GM23338 (cell line): Measurements from ENCODE around the gene GM2A. TPM values are rescaled to one million over a fixed set of nuclear protein-coding genes. Genes with fewer than 3 reads are reported as not detected.

Experiments
- ATAC-seq: fragments of 200-7000 bp; cut with Tn5 transposase; 3 replicates; pipeline ENCODE4 v1.9.1; 2020
- DNase-seq: peaks from one replicate; pipeline ENCODE4 v3.0.0-alpha.2; 2015; ENCODE audit warnings: low spot score
- H2AFZ ChIP-seq: fragments of 200-600 bp; sonication (generic); 2 replicates; pipeline ENCODE4 v1.8.0; 2016; ENCODE audit warnings: antibody characterized with exemption, mild to moderate bottlenecking, moderate library complexity
- H3F3A ChIP-seq: fragments of 200-600 bp; sonication (generic); replicated peaks from 2 replicates; pipeline ENCODE4 v1.8.0; 2017; ENCODE audit warnings: antibody characterized with exemption, mixed run types, low read depth
- H3K27ac ChIP-seq: fragments of 200-600 bp; sonication (generic); 2 replicates; pipeline ENCODE4 v1.6.1; 2016; ENCODE audit warnings: low read depth
- H3K27me3 ChIP-seq: fragments of 200-600 bp; sonication (generic); 2 replicates; pipeline ENCODE4 v1.8.0; 2016; ENCODE audit warnings: mild to moderate bottlenecking, mixed run types, moderate library complexity; ENCODE audit not compliant: insufficient read depth
- H3K36me3 ChIP-seq: fragments of 200-600 bp; sonication (generic); 2 replicates; pipeline ENCODE4 v1.8.0; 2016; ENCODE audit warnings: mild to moderate bottlenecking; ENCODE audit not compliant: insufficient read depth
- H3K4me1 ChIP-seq: fragments of 200-600 bp; sonication (generic); 2 replicates; pipeline ENCODE4 v1.8.0; 2016; ENCODE audit warnings: mild to moderate bottlenecking, moderate library complexity; ENCODE audit not compliant: insufficient read depth
- H3K4me2 ChIP-seq: fragments of 200-600 bp; sonication (generic); 2 replicates; pipeline ENCODE4 v1.7.1; 2017; ENCODE audit warnings: mixed run types
- H3K4me3 ChIP-seq: fragments of 200-600 bp; sonication (generic); 2 replicates; pipeline ENCODE4 v1.6.1; 2016; ENCODE audit warnings: mixed run types
- H3K79me2 ChIP-seq: fragments of 200-600 bp; sonication (generic); replicated peaks from 2 replicates; pipeline ENCODE4 v1.8.0; 2017; ENCODE audit warnings: mild to moderate bottlenecking; ENCODE audit not compliant: insufficient read depth
- H3K9me2 ChIP-seq: fragments of 200-600 bp; sonication (generic); 2 replicates; pipeline ENCODE4 v1.8.0; 2017; ENCODE audit not compliant: insufficient read depth
- H4K20me1 ChIP-seq: fragments of 200-600 bp; sonication (generic); replicated peaks from 2 replicates; pipeline ENCODE4 v1.8.0; 2017; ENCODE audit warnings: mild to moderate bottlenecking; ENCODE audit not compliant: insufficient read depth
- H3K27ac Mint-ChIP-seq: 2 replicates; pipeline ENCODE4 v1.8.0; 2020; ENCODE audit warnings: inconsistent platforms, mild to moderate bottlenecking, moderate library complexity, mixed read lengths
- H3K27me3 Mint-ChIP-seq: 3 replicates; pipeline ENCODE4 v1.8.0; 2022; ENCODE audit warnings: low read depth, mild to moderate bottlenecking, moderate library complexity, mixed read lengths, inconsistent platforms; ENCODE audit not compliant: insufficient read depth, poor library complexity
- H3K36me3 Mint-ChIP-seq: 3 replicates; pipeline ENCODE4 v1.8.0; 2021; ENCODE audit warnings: low read depth, mild to moderate bottlenecking, inconsistent platforms, moderate library complexity, mixed read lengths
- H3K4me1 Mint-ChIP-seq: 3 replicates; pipeline ENCODE4 v1.8.0; 2020; ENCODE audit warnings: mild to moderate bottlenecking, inconsistent platforms, mixed read lengths
- H3K4me3 Mint-ChIP-seq: 3 replicates; pipeline ENCODE4 v1.8.0; 2021; ENCODE audit warnings: moderate library complexity, mild to moderate bottlenecking, inconsistent platforms, mixed read lengths
- H3K9me3 Mint-ChIP-seq: 3 replicates; pipeline ENCODE4 v1.8.0; 2020; ENCODE audit warnings: moderate library complexity, mild to moderate bottlenecking, inconsistent platforms, mixed read lengths
- CREB1 ChIP-seq: fragments of 250-450 bp; sonication (Bioruptor Pico); IDR thresholded peaks from 2 replicates; pipeline ENCODE4 v1.5.0; 2020; ENCODE audit warnings: low read depth, mild to moderate bottlenecking, moderate library complexity
- EZH2 ChIP-seq: fragments of 200-600 bp; sonication (generic); IDR thresholded peaks from one replicate; pipeline ENCODE4 v1.8.0; 2017; ENCODE audit warnings: antibody characterized with exemption, mild to moderate bottlenecking, low read depth; ENCODE audit not compliant: unreplicated experiment
- EZH2phosphoT487 ChIP-seq: fragments of 200-600 bp; sonication (generic); IDR thresholded peaks from one replicate; pipeline ENCODE4 v1.8.1; 2018; ENCODE audit warnings: antibody characterized with exemption; ENCODE audit not compliant: unreplicated experiment
- JUNB ChIP-seq: IDR thresholded peaks from one replicate; pipeline ENCODE4 v1.6.1; 2016; ENCODE audit warnings: antibody characterized with exemption; ENCODE audit not compliant: unreplicated experiment
- NANOG ChIP-seq: IDR thresholded peaks from 2 replicates; pipeline ENCODE4 v1.6.1; 2016; ENCODE audit warnings: antibody characterized with exemption, borderline replicate concordance
- POLR2AphosphoS5 ChIP-seq: IDR thresholded peaks from 2 replicates; pipeline ENCODE4 v1.6.1; 2016; ENCODE audit warnings: antibody characterized with exemption, low read depth
- STAT1 ChIP-seq: IDR thresholded peaks from one replicate; pipeline ENCODE4 v1.6.1; 2016; ENCODE audit warnings: antibody characterized with exemption; ENCODE audit not compliant: unreplicated experiment
- ZNF114 ChIP-seq: fragments of 250-450 bp; sonication (Bioruptor Pico); IDR thresholded peaks from 2 replicates; pipeline ENCODE4 v1.5.0; 2020; ENCODE audit warnings: mild to moderate bottlenecking, moderate library complexity
- ZNF331 ChIP-seq: fragments of 250-450 bp; sonication (Bioruptor Pico); IDR thresholded peaks from 2 replicates; pipeline ENCODE4 v1.5.0; 2020; ENCODE audit warnings: low read depth, mild to moderate bottlenecking, moderate library complexity
- polyA plus RNA-seq: library from polyadenylated mRNA; unstranded; fragments of >200 nt; fragmentation: Nextera tagmentation; extraction: Ambion mirVana; gene quantifications from 2 replicates; pipeline ENCODE4 v1.2.1, GENCODE V29; 2016
- total RNA-seq: library from RNA; depleted of rRNA; stranded (reverse); fragments of >200 nt; shearing (Covaris generic); gene quantifications from 2 replicates; pipeline ENCODE4 v1.2.3, GENCODE V29; 2014
- TF ChIP-seq, protein P1 (sequence below): IDR thresholded peaks from one replicate; pipeline ENCODE4 v1.6.1; 2018; ENCODE audit warnings: antibody characterized with exemption; ENCODE audit not compliant: unreplicated experiment
- TF ChIP-seq, protein P2 (sequence below): IDR thresholded peaks from 2 replicates; pipeline ENCODE4 v1.6.1; 2016; ENCODE audit warnings: antibody characterized with exemption
- TF ChIP-seq, protein P3 (sequence below): fragments of 250-450 bp; sonication (Bioruptor Pico); IDR thresholded peaks from 2 replicates; pipeline ENCODE4 v1.5.0; 2020; ENCODE audit warnings: mild to moderate bottlenecking, moderate library complexity
- TF ChIP-seq, protein P4 (sequence below), 2 experiments: fragments of 200-600 bp in 1 of 2; sonication (generic) in 1 of 2; conservative IDR thresholded peaks; 2 replicates each; pipeline versions ENCODE4 v1.5.1 to v1.6.1; 2016 to 2017; ENCODE audit warnings: antibody characterized with exemption in 2 of 2, low read depth in 2 of 2, mild to moderate bottlenecking in 2 of 2, moderate library complexity in 1 of 2

GM2A gene
- total and polyA plus RNA-seq, 2 experiments from 2014 or later, result 9.8 to 27.8 TPM

DNA sequence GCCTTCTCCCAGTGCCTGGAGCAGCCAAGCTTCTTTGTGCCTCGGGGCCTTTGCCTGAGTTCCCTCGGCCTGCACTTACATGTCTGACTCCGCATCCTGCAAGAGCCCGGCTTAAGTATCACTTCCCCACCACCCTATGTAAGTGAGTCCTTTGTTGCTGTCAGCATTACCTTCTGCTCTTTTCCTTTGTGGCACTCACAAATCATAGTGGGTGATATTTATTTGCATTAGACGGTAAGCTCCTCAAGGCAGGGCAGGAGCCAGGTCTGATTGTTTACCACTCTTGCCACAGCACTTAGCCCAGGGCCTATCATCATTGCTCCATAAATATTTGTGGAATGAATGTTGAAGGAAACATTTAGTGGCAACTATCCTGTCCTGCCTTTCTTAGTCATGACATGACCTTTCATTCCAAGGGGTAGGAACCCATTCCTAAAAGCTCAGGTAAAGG is 4.8 kb downstream of the GM2A start:
- no peaks in the 10 kb centered on the region for H3K9me2 ChIP-seq
- peaks cover 21% of the 10 kb centered on the region for H3K79me2 ChIP-seq
- TF ChIP-seq EZH2phosphoT487, result no peak
- TF ChIP-seq, protein P1, sequence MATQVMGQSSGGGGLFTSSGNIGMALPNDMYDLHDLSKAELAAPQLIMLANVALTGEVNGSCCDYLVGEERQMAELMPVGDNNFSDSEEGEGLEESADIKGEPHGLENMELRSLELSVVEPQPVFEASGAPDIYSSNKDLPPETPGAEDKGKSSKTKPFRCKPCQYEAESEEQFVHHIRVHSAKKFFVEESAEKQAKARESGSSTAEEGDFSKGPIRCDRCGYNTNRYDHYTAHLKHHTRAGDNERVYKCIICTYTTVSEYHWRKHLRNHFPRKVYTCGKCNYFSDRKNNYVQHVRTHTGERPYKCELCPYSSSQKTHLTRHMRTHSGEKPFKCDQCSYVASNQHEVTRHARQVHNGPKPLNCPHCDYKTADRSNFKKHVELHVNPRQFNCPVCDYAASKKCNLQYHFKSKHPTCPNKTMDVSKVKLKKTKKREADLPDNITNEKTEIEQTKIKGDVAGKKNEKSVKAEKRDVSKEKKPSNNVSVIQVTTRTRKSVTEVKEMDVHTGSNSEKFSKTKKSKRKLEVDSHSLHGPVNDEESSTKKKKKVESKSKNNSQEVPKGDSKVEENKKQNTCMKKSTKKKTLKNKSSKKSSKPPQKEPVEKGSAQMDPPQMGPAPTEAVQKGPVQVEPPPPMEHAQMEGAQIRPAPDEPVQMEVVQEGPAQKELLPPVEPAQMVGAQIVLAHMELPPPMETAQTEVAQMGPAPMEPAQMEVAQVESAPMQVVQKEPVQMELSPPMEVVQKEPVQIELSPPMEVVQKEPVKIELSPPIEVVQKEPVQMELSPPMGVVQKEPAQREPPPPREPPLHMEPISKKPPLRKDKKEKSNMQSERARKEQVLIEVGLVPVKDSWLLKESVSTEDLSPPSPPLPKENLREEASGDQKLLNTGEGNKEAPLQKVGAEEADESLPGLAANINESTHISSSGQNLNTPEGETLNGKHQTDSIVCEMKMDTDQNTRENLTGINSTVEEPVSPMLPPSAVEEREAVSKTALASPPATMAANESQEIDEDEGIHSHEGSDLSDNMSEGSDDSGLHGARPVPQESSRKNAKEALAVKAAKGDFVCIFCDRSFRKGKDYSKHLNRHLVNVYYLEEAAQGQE, result no peak
- TF ChIP-seq, protein P2, sequence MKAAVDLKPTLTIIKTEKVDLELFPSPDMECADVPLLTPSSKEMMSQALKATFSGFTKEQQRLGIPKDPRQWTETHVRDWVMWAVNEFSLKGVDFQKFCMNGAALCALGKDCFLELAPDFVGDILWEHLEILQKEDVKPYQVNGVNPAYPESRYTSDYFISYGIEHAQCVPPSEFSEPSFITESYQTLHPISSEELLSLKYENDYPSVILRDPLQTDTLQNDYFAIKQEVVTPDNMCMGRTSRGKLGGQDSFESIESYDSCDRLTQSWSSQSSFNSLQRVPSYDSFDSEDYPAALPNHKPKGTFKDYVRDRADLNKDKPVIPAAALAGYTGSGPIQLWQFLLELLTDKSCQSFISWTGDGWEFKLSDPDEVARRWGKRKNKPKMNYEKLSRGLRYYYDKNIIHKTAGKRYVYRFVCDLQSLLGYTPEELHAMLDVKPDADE, result no peak
- TF ChIP-seq, protein P3, sequence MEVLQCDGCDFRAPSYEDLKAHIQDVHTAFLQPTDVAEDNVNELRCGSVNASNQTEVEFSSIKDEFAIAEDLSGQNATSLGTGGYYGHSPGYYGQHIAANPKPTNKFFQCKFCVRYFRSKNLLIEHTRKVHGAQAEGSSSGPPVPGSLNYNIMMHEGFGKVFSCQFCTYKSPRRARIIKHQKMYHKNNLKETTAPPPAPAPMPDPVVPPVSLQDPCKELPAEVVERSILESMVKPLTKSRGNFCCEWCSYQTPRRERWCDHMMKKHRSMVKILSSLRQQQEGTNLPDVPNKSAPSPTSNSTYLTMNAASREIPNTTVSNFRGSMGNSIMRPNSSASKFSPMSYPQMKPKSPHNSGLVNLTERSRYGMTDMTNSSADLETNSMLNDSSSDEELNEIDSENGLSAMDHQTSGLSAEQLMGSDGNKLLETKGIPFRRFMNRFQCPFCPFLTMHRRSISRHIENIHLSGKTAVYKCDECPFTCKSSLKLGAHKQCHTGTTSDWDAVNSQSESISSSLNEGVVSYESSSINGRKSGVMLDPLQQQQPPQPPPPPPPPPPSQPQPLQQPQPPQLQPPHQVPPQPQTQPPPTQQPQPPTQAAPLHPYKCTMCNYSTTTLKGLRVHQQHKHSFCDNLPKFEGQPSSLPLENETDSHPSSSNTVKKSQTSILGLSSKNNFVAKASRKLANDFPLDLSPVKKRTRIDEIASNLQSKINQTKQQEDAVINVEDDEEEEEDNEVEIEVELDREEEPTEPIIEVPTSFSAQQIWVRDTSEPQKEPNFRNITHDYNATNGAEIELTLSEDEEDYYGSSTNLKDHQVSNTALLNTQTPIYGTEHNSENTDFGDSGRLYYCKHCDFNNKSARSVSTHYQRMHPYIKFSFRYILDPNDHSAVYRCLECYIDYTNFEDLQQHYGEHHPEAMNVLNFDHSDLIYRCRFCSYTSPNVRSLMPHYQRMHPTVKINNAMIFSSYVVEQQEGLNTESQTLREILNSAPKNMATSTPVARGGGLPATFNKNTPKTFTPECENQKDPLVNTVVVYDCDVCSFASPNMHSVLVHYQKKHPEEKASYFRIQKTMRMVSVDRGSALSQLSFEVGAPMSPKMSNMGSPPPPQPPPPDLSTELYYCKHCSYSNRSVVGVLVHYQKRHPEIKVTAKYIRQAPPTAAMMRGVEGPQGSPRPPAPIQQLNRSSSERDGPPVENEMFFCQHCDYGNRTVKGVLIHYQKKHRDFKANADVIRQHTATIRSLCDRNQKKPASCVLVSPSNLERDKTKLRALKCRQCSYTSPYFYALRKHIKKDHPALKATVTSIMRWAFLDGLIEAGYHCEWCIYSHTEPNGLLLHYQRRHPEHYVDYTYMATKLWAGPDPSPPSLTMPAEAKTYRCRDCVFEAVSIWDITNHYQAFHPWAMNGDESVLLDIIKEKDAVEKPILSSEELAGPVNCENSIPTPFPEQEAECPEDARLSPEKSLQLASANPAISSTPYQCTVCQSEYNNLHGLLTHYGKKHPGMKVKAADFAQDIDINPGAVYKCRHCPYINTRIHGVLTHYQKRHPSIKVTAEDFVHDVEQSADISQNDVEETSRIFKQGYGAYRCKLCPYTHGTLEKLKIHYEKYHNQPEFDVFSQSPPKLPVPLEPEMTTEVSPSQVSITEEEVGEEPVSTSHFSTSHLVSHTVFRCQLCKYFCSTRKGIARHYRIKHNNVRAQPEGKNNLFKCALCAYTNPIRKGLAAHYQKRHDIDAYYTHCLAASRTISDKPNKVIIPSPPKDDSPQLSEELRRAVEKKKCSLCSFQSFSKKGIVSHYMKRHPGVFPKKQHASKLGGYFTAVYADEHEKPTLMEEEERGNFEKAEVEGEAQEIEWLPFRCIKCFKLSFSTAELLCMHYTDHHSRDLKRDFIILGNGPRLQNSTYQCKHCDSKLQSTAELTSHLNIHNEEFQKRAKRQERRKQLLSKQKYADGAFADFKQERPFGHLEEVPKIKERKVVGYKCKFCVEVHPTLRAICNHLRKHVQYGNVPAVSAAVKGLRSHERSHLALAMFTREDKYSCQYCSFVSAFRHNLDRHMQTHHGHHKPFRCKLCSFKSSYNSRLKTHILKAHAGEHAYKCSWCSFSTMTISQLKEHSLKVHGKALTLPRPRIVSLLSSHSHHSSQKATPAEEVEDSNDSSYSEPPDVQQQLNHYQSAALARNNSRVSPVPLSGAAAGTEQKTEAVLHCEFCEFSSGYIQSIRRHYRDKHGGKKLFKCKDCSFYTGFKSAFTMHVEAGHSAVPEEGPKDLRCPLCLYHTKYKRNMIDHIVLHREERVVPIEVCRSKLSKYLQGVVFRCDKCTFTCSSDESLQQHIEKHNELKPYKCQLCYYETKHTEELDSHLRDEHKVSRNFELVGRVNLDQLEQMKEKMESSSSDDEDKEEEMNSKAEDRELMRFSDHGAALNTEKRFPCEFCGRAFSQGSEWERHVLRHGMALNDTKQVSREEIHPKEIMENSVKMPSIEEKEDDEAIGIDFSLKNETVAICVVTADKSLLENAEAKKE (CRISPR knock-in tag), result no peak
- TF ChIP-seq ZNF114 (CRISPR knock-in tag), result no peak
- TF ChIP-seq POLR2AphosphoS5, result no peak
- no peak for TF ChIP-seq EZH2
- no peak for TF ChIP-seq ZNF331
- TF ChIP-seq, protein P4, sequence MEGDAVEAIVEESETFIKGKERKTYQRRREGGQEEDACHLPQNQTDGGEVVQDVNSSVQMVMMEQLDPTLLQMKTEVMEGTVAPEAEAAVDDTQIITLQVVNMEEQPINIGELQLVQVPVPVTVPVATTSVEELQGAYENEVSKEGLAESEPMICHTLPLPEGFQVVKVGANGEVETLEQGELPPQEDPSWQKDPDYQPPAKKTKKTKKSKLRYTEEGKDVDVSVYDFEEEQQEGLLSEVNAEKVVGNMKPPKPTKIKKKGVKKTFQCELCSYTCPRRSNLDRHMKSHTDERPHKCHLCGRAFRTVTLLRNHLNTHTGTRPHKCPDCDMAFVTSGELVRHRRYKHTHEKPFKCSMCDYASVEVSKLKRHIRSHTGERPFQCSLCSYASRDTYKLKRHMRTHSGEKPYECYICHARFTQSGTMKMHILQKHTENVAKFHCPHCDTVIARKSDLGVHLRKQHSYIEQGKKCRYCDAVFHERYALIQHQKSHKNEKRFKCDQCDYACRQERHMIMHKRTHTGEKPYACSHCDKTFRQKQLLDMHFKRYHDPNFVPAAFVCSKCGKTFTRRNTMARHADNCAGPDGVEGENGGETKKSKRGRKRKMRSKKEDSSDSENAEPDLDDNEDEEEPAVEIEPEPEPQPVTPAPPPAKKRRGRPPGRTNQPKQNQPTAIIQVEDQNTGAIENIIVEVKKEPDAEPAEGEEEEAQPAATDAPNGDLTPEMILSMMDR (conservative IDR thresholded peaks at IDR 0.05; ENCODE audit: low read depth in 2 of 2), result no peak
- no peak for TF ChIP-seq STAT1
- TF ChIP-seq NANOG, result no peak
- no peak for TF ChIP-seq JUNB
- no peak for TF ChIP-seq CREB1 (CRISPR knock-in tag)
- H4K20me1 ChIP-seq, result no peaks in the 10 kb centered on the region
- no peak overlapping the region for H3K4me2 ChIP-seq
- peaks cover 22% of the 10 kb centered on the region for H3K4me1 Mint-ChIP-seq
- peaks cover 9% of the 10 kb centered on the region for H3K4me1 ChIP-seq
- no peak overlapping the region for H3K4me3 Mint-ChIP-seq
- H3K27ac Mint-ChIP-seq, result peak overlapping the region; percentile 40; the same call in 1 of the 2 replicates
- H3K27me3 ChIP-seq, result no peaks in the 10 kb centered on the region
- no peak overlapping the region for H2AFZ ChIP-seq
- H3K36me3 Mint-ChIP-seq, result no peaks in the 10 kb centered on the region; the same call in 2 of the 3 replicates
- no peak overlapping the region for H3K4me3 ChIP-seq
- no peaks in the 10 kb centered on the region for H3K36me3 ChIP-seq
- H3K9me3 Mint-ChIP-seq, result no peaks in the 10 kb centered on the region
- DNase-seq (no peak), ATAC-seq (no peak)
- no peaks in the 10 kb centered on the region for H3F3A ChIP-seq
- H3K27ac ChIP-seq, result peak overlapping the region; percentile 9; the same call in 1 of the 2 replicates
- peaks cover 6% of the 10 kb centered on the region for H3K27me3 Mint-ChIP-seq
